Lung microvascular endothelial cell (primary cell): ENCODE results near the gene ARMCX1. TPM values are rescaled to one million over a fixed set of nuclear protein-coding genes. Genes with fewer than 3 reads are reported as not detected.
"Not testable (repeated sequence)": the region's sequence is repeated elsewhere in the genome, so short reads cannot be mapped to it uniquely, and the experiment has no call there.

Experiments
- DNase-seq, 2 donors: peaks; one replicate each; pipeline versions ENCODE4 v3.0.0 to v3.0.0-alpha.2; 2010; ENCODE audit warnings: low read depth in 2 of 2
- total RNA-seq: library from RNA; depleted of rRNA; stranded (reverse); fragments of >200 nt; gene quantifications from 2 replicates; pipeline ENCODE4 v1.2.1, GENCODE V29; 2014

Gene ARMCX1
- 39.7 and 55.2 TPM in 2 replicates for total RNA-seq

- DNase-seq = peak; percentile 88 to 93
Observed at GRCh38 chrX:101550362-101550750, at the start of gene ARMCX1. ARMCX1 (plus strand) TSS chrX:101550547; CDS start chrX:101552931, 2,384 bp downstream.

GRCh38 chrX:101502929-101503328 lies 47.4 kb upstream of the ARMCX1 start:
- not testable (repeated sequence) for DNase-seq

GRCh38 chrX:101507372-101507771 lies 43.0 kb upstream of the ARMCX1 start:
- no peak for DNase-seq

DNA sequence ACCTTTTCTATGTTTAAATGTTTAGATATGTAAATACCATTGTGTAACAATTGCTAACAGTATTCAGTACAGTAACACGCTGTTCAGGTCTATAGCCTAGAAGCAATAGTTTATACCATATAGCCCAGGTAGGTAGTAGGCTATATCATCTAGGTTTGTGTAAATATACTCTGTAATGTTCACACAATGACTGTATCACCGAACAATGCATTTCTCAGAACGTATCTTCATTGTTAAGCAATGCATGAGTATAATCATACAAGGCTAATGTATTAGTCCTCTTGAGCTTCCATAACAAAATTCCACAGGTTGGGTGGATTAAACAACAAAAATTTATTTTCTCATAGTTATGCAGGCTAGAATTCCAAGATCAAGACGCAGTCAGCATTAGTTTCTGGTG lies 42.4 kb upstream of the ARMCX1 start:
- no peak for DNase-seq

- peak; percentile 72 to 87 for DNase-seq
Observed at GRCh38 chrX:101530944-101531343, 19.4 kb upstream of the ARMCX1 start.

GRCh38 chrX:101539116-101539515 lies 11.2 kb upstream of the ARMCX1 start:
- DNase-seq = no peak

DNA sequence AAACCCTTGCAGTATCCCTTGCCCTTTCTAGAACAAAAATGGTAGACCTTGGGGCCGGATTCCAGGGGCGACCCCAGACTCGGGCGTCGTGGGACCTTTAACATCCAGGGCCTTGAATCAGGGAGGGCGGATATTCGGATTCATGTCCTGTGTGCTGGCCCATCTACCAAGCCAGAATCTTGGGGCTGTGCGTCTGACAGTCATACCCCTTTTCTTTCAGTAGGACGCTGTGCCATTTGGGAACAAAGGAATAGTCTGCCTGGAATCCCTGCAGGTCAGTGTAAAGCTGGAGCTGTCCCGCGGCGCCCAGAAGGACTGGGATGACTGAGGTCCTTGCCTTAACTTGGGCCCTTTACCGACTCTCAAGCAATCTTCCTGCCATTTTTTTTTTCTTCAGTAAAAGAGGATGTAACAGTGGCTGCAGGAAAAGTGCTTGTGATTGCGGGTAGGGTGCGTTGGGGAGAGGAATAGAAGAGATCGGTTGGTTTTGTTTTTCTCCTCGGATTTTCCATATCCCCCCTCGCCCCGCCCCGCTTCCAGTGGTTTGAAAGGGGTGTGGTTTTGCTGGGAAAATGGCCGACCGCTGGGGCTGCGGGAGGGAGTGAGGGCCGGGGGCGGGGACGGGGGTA lies 518 bp downstream of the ARMCX1 start:
- peak; percentile 43 to 77 for DNase-seq

GRCh38 chrX:101551380-101551767 lies 1.0 kb downstream of the ARMCX1 start:
- no peak for DNase-seq

DNA sequence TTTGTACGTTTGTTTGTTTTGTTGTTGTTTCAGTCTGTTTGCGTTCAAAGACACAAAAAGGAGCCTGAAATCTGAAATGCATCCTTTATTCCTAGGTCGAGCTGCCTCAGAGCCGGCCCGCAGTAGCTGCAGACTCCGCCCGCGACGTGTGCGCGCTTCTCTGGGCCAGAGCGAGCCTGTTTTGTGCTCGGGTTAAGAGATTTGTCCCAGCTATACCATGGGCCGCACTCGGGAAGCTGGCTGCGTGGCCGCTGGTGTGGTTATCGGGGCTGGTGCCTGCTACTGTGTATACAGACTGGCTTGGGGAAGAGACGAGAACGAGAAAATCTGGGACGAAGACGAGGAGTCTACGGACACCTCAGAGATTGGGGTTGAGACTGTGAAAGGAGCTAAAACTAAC lies 2.4 kb downstream of the ARMCX1 start:
- DNase-seq = no peak

DNA sequence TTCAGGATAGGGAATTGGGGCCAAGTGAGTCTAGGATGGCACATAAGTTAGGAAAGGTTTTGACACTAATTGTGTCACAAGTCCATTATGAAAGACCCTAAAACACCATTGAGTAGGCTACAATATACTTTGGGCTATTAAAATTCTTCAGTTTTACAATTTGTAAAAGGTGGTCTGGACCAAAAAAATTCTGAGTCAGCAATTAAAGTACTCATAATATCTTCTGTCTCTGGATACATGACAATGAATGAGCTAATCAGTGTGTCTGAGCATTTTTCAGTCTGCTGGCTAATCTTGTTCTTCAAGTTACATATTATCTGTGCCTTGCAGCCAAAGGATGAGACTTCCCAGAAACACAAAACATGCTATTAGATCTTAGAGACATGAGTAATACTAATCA lies 14.3 kb downstream of the ARMCX1 start:
- no peak for DNase-seq

DNA sequence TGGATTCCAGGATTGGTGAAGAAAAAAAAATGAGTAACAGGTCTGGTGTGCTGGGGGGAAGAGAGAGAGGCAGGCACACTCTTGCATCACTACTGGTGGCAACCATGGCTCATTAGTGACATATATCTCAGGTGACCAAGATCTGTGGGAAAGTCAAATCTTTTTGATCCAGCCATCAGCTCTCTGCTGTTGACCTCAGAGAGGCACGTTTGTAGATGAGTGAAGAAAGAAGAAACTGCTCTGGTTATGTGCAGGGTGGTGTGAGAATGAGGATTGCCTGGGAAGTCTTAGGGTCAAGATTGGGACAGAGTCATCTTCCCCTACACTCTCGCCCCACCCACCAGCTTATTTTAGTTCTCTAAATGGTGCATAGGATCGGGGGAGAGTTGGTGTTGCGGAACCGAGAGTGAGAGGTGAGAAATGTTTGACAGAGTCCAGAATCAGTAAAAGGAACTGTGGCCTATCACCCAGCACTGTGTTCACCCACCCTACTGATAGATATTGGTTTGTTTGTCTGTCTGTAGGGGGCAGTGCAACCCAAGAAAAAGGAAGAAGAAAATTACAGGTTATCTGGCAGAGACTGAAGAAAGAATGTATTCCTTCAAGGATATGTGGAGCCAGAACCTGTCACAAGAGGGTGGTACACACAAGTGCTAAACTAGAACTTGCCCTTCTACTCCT lies 45.5 kb downstream of the ARMCX1 start:
- DNase-seq = peak; percentile 58 to 73

GRCh38 chrX:101599592-101599991 lies 49.2 kb downstream of the ARMCX1 start:
- DNase-seq = not testable (repeated sequence)

DNA sequence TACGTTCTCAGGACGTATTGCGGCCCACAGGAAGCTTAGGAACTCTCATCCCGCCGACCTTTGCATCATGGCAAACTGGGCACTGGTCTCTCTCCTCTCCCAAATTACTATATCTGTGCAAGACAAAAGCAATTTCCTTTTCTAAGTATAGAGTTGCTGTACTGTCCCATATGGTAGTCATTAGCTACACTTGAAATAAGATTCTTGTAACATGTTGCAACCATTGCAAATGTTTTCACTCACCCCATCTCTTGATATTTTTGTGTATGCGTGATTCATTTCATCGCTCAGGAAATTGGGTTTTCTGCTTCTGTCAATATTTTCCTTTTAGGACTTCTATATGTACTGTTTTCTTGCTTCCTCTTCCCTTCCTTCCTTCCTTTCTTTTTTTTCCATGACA lies 51.7 kb downstream of the ARMCX1 start:
- no peak for DNase-seq

Other genes starting within 250 kb of the ARMCX1 start
- 2.2 and 2.6 TPM in 2 replicates for gene TIMM8A, start 201.8 kb upstream of the ARMCX1 start, total RNA-seq
- not detected in 2 replicates for gene BTK, start 164.4 kb upstream of the ARMCX1 start, total RNA-seq
- gene RPL36A, start 159.5 kb upstream of the ARMCX1 start, total RNA-seq = 208 and 241 TPM in 2 replicates
- gene GLA, start 142.6 kb upstream of the ARMCX1 start, total RNA-seq = 16.9 and 19.2 TPM in 2 replicates
- 65.4 and 70.6 TPM in 2 replicates for gene HNRNPH2, start 142.3 kb upstream of the ARMCX1 start, total RNA-seq
- 2.6 and 4.2 TPM in 2 replicates for gene ARMCX4, start 65.1 kb upstream of the ARMCX1 start, total RNA-seq
- 28.1 and 30.4 TPM in 2 replicates for gene ARMCX6, start 67.5 kb downstream of the ARMCX1 start, total RNA-seq
- gene ARMCX3, start 72.6 kb downstream of the ARMCX1 start, total RNA-seq = 46.4 and 65.5 TPM in 2 replicates
- gene ARMCX2, start 109.3 kb downstream of the ARMCX1 start, total RNA-seq = 37.7 and 58.9 TPM in 2 replicates